Measurements from ENCODE around the gene PCGF1. TPM values are rescaled to one million over a fixed set of nuclear protein-coding genes. Genes with fewer than 3 reads are reported as not detected.
A peak's percentile ranks its signal among the peaks of the same experiment; 100 is the strongest.

Gene PCGF1
- total RNA-seq, 1 donor from 2014 or later: 17.9 TPM

GRCh38 chr2:74514368-74515270, 7.1 kb upstream of the PCGF1 start, which contains the start of gene TLX2:
Gene TLX2 (plus strand): TSS chr2:74514450. CDS start chr2:74514807, 357 bp downstream.
- Histone ChIP-seq H3K27me3 (ENCODE audit: insufficient read depth, low read length) (peaks cover 88% of the 10 kb centered on the region), H4K20me1 (ENCODE audit: insufficient read depth, low read length) (peaks cover 6% of the 10 kb centered on the region), H3K9ac (ENCODE audit: low read length) (no peak within 1 kb of the TSS), H3K4me2 (ENCODE audit: low read length) (no peak within 1 kb of the TSS), H3K4me1 (ENCODE audit: insufficient read depth, low read length) (peaks cover 11% of the 10 kb centered on the region), H3K9me3 (ENCODE audit: insufficient read depth, low read depth, low read length) (no peaks in the 10 kb centered on the region), H3K79me2 (ENCODE audit: insufficient read depth, low read length) (no peaks in the 10 kb centered on the region), H2AFZ (ENCODE audit: low read depth, low read length) (no peak within 1 kb of the TSS), H3K27ac (ENCODE audit: low read depth, low read length) (no peak within 1 kb of the TSS), H3K4me3 (ENCODE audit: insufficient read depth, low read depth, low read length) (no peak within 1 kb of the TSS), H3K36me3 (ENCODE audit: insufficient read depth, low read length) (no peaks in the 10 kb centered on the region)
- no peak for TF ChIP-seq CTCF (IDR thresholded peaks at IDR 0.05; ENCODE audit: insufficient read depth, low read depth, low read length)
- peak; percentile 82 for TF ChIP-seq EZH2 (IDR thresholded peaks at IDR 0.05; ENCODE audit: insufficient read depth, low read length)
- FAIRE-seq: no peak
- peaks cover 78% of the 10 kb centered on the region for H3K27me3 Mint-ChIP-seq (ENCODE audit: low read depth, unreplicated experiment)
- no peak within 1 kb of the TSS for H3K4me3 Mint-ChIP-seq (ENCODE audit: unreplicated experiment)
- no peak within 1 kb of the TSS for H3K27ac Mint-ChIP-seq (ENCODE audit: unreplicated experiment)
- H3K4me1 Mint-ChIP-seq (ENCODE audit: low read depth, unreplicated experiment): no peaks in the 10 kb centered on the region
- no peaks in the 10 kb centered on the region for H3K36me3 Mint-ChIP-seq (ENCODE audit: low read depth, unreplicated experiment)
- peaks cover 8% of the 10 kb centered on the region for H3K9me3 Mint-ChIP-seq (ENCODE audit: unreplicated experiment)
- DNase-seq (ENCODE audit: low read depth): no peak

GRCh38 chr2:74513605-74514367, 6.3 kb upstream of the PCGF1 start:
- no peak overlapping the region for H3K4me3 ChIP-seq (ENCODE audit: insufficient read depth, low read depth, low read length)
- Mint-ChIP-seq H3K9me3 (ENCODE audit: unreplicated experiment) (peaks cover 8% of the 10 kb centered on the region), H3K27me3 (ENCODE audit: low read depth, unreplicated experiment) (peaks cover 71% of the 10 kb centered on the region), H3K36me3 (ENCODE audit: low read depth, unreplicated experiment) (no peaks in the 10 kb centered on the region), H3K27ac (ENCODE audit: unreplicated experiment) (no peak overlapping the region), H3K4me3 (ENCODE audit: unreplicated experiment) (no peak overlapping the region), H3K4me1 (ENCODE audit: low read depth, unreplicated experiment) (no peaks in the 10 kb centered on the region)
- no peaks in the 10 kb centered on the region for H3K36me3 ChIP-seq (ENCODE audit: insufficient read depth, low read length)
- no peak overlapping the region for H3K4me2 ChIP-seq (ENCODE audit: low read length)
- H4K20me1 ChIP-seq (ENCODE audit: insufficient read depth, low read length): peaks cover 6% of the 10 kb centered on the region
- H3K79me2 ChIP-seq (ENCODE audit: insufficient read depth, low read length): no peaks in the 10 kb centered on the region
- peaks cover 11% of the 10 kb centered on the region for H3K4me1 ChIP-seq (ENCODE audit: insufficient read depth, low read length)
- TF ChIP-seq CTCF (IDR thresholded peaks at IDR 0.05; ENCODE audit: insufficient read depth, low read depth, low read length): no peak
- peak; percentile 78 for TF ChIP-seq EZH2 (IDR thresholded peaks at IDR 0.05; ENCODE audit: insufficient read depth, low read length)
- no peak overlapping the region for H3K9ac ChIP-seq (ENCODE audit: low read length)
- no peak overlapping the region for H2AFZ ChIP-seq (ENCODE audit: low read depth, low read length)
- FAIRE-seq (no peak), DNase-seq (ENCODE audit: low read depth) (no peak)
- H3K9me3 ChIP-seq (ENCODE audit: insufficient read depth, low read depth, low read length): no peaks in the 10 kb centered on the region
- H3K27me3 ChIP-seq (ENCODE audit: insufficient read depth, low read length): peaks cover 81% of the 10 kb centered on the region
- H3K27ac ChIP-seq (ENCODE audit: low read depth, low read length): no peak overlapping the region
